ELF-1 (cell line): Measurements from ENCODE around the gene MBP.

Experiments used
- DNase-seq: peaks from one replicate; pipeline ENCODE4 v3.0.0-alpha.2; 2016; ENCODE audit warnings: low read depth, low spot score

The MBP gene

GRCh38 chr18:77132369-77133050 is at the start of gene MBP:
TSS of gene MBP (minus strand) at chr18:77132783. CDS start at chr18:77105261, 27,522 bp downstream.
- peak; percentile 63 for DNase-seq

- DNase-seq = no peak
Observed at GRCh38 chr18:77181950-77182707, 49.5 kb upstream of the MBP start.

GRCh38 chr18:77178559-77178958 is 46.0 kb upstream of the MBP start:
- DNase-seq = no peak

GRCh38 chr18:77177009-77177408 is 44.4 kb upstream of the MBP start:
- no peak for DNase-seq

GRCh38 chr18:77173275-77174030 is 40.9 kb upstream of the MBP start:
- DNase-seq = no peak

GRCh38 chr18:77170890-77171410 is 38.4 kb upstream of the MBP start:
- DNase-seq = no peak

GRCh38 chr18:77168811-77169311 is 36.3 kb upstream of the MBP start:
- no peak for DNase-seq

- DNase-seq = no peak
Observed at GRCh38 chr18:77167251-77167650, 34.7 kb upstream of the MBP start.

GRCh38 chr18:77166523-77166922 is 33.9 kb upstream of the MBP start:
- DNase-seq = no peak

GRCh38 chr18:77165503-77166188 is 33.1 kb upstream of the MBP start:
- DNase-seq = no peak

GRCh38 chr18:77164763-77165485 is 32.3 kb upstream of the MBP start:
- no peak for DNase-seq

- DNase-seq = no peak
Observed at GRCh38 chr18:77164026-77164425, 31.4 kb upstream of the MBP start.

GRCh38 chr18:77162580-77162979 is 30.0 kb upstream of the MBP start:
- DNase-seq = no peak

- no peak for DNase-seq
Observed at GRCh38 chr18:77161961-77162360, 29.4 kb upstream of the MBP start.

GRCh38 chr18:77161383-77161782 is 28.8 kb upstream of the MBP start:
- no peak for DNase-seq

- DNase-seq = peak; percentile 70
Observed at GRCh38 chr18:77160515-77160914, 27.9 kb upstream of the MBP start.

GRCh38 chr18:77157312-77157711 is 24.7 kb upstream of the MBP start:
- no peak for DNase-seq

GRCh38 chr18:77155031-77155430 is 22.4 kb upstream of the MBP start:
- DNase-seq = no peak

- no peak for DNase-seq
Observed at GRCh38 chr18:77153404-77153803, 20.8 kb upstream of the MBP start.

GRCh38 chr18:77151772-77152520 is 19.4 kb upstream of the MBP start:
- no peak for DNase-seq
